Activated CD4-positive, alpha-beta T cell treated with anti-CD3 and anti-CD28 coated beads for 36 hours (primary cell): Measurements from ENCODE around the gene MAST4. TPM values are rescaled to one million over a fixed set of nuclear protein-coding genes. Genes with fewer than 3 reads are reported as not detected.

Source experiments
- ATAC-seq: fragments of 200-7000 bp; cut with Tn5 transposase; one replicate; pipeline ENCODE4 v1.10.0; 2021; ENCODE audit warnings: mild to moderate bottlenecking, moderate library complexity
- CTCF ChIA-PET: fragments of 350-600 bp; sonication (Branson Sonifier 250); formaldehyde crosslinking; loops from one replicate; lab custom pipeline; 2021; ENCODE audit warnings: antibody characterized with exemption; lab: Charles Lee
- POLR2A ChIA-PET: fragments of 350-600 bp; sonication (Branson Sonifier 250); formaldehyde crosslinking; loops from one replicate; lab custom pipeline; 2021; ENCODE audit warnings: antibody characterized with exemption, inconsistent platforms; lab: Charles Lee
- DNase-seq: peaks from one replicate; pipeline ENCODE4 v3.0.0-alpha.2; 2020
- H3K27ac Mint-ChIP-seq: one replicate; pipeline ENCODE4 v1.8.0; 2021; ENCODE audit warnings: mixed read lengths
- H3K27me3 Mint-ChIP-seq: one replicate; pipeline ENCODE4 v1.8.0; 2021; ENCODE audit warnings: mixed read lengths
- H3K36me3 Mint-ChIP-seq: one replicate; pipeline ENCODE4 v1.8.0; 2021; ENCODE audit warnings: low read depth, mixed read lengths
- H3K4me1 Mint-ChIP-seq: one replicate; pipeline ENCODE4 v1.8.0; 2021; ENCODE audit warnings: mixed read lengths
- H3K4me3 Mint-ChIP-seq: one replicate; pipeline ENCODE4 v1.8.0; 2021; ENCODE audit warnings: mild to moderate bottlenecking, moderate library complexity, mixed read lengths
- H3K9me3 Mint-ChIP-seq: one replicate; pipeline ENCODE4 v1.8.0; 2021; ENCODE audit warnings: low read depth, mixed read lengths
- intact Hi-C, 2 experiments: fragments of 100-400 bp; cut with DNase I in 1 of 2; cut with micrococcal nuclease in 1 of 2; formaldehyde crosslinking; loops; one replicate each; pipeline versions ENCODE4 v1.14.2 to v1.15.1; 2022 to 2024; cut with DNase I, micrococcal nuclease
- total RNA-seq, 2 experiments: library from RNA; stranded (reverse); gene quantifications; one replicate each; pipeline ENCODE4 v1.2.3, GENCODE V29; 2021

The MAST4 gene
- total RNA-seq, 2 experiments from 2014 or later, result 19.2 to 26.7 TPM

- DNase-seq (no peak), ATAC-seq (no peak)
- Mint-ChIP-seq H3K9me3 (no peaks in the 10 kb centered on the region), H3K27ac (no peak overlapping the region), H3K27me3 (no peaks in the 10 kb centered on the region), H3K4me1 (no peaks in the 10 kb centered on the region), H3K36me3 (no peaks in the 10 kb centered on the region), H3K4me3 (no peak overlapping the region)
- ChIA-PET CTCF (interaction anchor here (0.9 to 1.8 kb wide), 2 partner anchors 12 to 17 kb away, joined by 3 to 8 read pairs; no protein-coding TSS in a partner anchor), POLR2A (no interaction called here)
- intact Hi-C loops, result no loop called here
These were observed 398.6 kb downstream of the MAST4 start for GRCh38 chr5:66994790-66995189.

- H3K27me3 Mint-ChIP-seq, result no peaks in the 10 kb centered on the region
- H3K27ac Mint-ChIP-seq, result no peak overlapping the region
- no peaks in the 10 kb centered on the region for H3K9me3 Mint-ChIP-seq
- CTCF ChIA-PET, result interaction anchor here (0.7 to 2.2 kb wide), 4 partner anchors 13 to 163 kb away, joined by 3 to 6 read pairs (median 4); no protein-coding TSS in a partner anchor
- peaks cover 2% of the 10 kb centered on the region for H3K36me3 Mint-ChIP-seq
- ATAC-seq, result no peak
- H3K4me1 Mint-ChIP-seq, result peaks cover 28% of the 10 kb centered on the region
- intact Hi-C loops, result loop anchor here (5.0 to 10.0 kb wide), 5 partner anchors 161 to 1274 kb away; partner anchors contain the start of genes PIK3R1 (in 1 of the 2) and SREK1 (in 1 of the 2)
- POLR2A ChIA-PET, result interaction anchor here (0.6 kb wide), 1 partner anchor 22 kb away, joined by 6 read pairs; no protein-coding TSS in a partner anchor
- H3K4me3 Mint-ChIP-seq, result no peak overlapping the region
- DNase-seq, result no peak
These were observed 404.7 kb downstream of the MAST4 start for GRCh38 chr5:67000794-67001475.

DNA sequence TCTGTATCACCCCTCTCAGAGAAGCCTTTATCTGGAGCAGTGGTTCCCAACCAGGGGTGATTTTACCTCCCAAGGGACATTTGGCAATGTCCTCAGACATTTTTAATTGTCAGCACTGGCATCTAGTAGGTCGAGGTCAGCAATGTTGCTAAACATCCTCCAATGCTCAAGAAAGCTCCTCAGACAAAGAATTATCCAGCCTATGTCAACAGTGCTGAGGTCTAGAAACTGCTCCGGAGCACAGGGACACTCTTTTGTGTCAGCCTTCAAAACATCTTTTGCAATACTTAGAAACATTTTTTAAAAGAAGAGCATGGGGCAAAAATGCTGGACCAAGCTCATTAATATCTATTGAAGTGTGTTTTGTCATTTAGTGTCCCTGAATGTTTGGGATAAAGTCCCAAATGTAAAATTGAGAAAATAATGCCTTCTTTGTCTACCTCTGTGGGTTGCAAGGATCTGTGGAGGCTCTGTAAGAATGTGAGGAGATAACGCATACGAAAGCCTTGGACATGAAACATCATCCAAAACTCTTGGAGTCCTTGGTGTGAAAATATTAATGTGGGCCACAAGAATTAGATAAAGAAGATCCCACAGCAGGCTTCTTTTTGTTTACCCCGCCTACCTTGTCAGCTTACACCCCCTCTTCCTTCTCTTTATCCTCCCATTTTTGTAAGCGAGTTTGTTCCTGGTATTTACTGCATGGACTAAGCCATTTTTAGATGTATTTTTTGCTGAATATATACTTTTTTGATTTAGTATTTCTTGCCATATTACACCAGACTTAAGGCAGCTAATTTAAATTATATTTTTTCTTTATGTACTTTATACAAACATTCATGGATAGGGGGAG, 406.9 kb downstream of the MAST4 start:
- H3K27ac Mint-ChIP-seq, result peak overlapping the region; percentile 6
- ChIA-PET POLR2A (no interaction called here), CTCF (interaction anchor here (1.2 to 2.2 kb wide), 3 partner anchors 14 to 25 kb away, joined by 3 to 6 read pairs (median 3); no protein-coding TSS in a partner anchor)
- intact Hi-C loops, result loop anchor here (5.0 to 10.0 kb wide), 5 partner anchors 159 to 1272 kb away; partner anchors contain the start of genes PIK3R1 (in 1 of the 2) and SREK1 (in 1 of the 2)
- DNase-seq (no peak), ATAC-seq (no peak)
- H3K36me3 Mint-ChIP-seq, result peaks cover 2% of the 10 kb centered on the region
- H3K27me3 Mint-ChIP-seq, result no peaks in the 10 kb centered on the region
- H3K4me1 Mint-ChIP-seq, result peaks cover 49% of the 10 kb centered on the region
- no peaks in the 10 kb centered on the region for H3K9me3 Mint-ChIP-seq
- H3K4me3 Mint-ChIP-seq, result no peak overlapping the region

DNA sequence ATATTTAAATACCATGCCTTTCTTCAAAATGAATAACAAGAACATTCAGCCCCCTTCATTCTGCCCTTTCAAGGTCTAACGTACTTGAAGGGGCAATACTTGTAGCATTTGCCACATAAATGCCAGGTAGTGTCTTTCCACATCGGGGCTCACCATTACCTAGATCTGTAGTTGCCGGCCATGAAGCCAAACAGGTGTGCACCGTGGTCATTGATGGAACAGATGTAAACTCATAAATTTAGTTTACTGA, 407.4 kb downstream of the MAST4 start:
- Mint-ChIP-seq H3K4me3 (peak overlapping the region; percentile 94), H3K4me1 (peaks cover 55% of the 10 kb centered on the region), H3K36me3 (peaks cover 2% of the 10 kb centered on the region), H3K9me3 (no peaks in the 10 kb centered on the region), H3K27ac (peak overlapping the region; percentile 61), H3K27me3 (no peaks in the 10 kb centered on the region)
- CTCF ChIA-PET, result interaction anchor here (1.3 kb wide), 1 partner anchor 25 kb away, joined by 3 read pairs; no protein-coding TSS in a partner anchor
- intact Hi-C loops, result loop anchor here (5.0 to 10.0 kb wide), 5 partner anchors 159 to 1271 kb away; partner anchors contain the start of genes PIK3R1 (in 1 of the 2) and SREK1 (in 1 of the 2)
- POLR2A ChIA-PET, result no interaction called here
- DNase-seq, result no peak
- ATAC-seq, result no peak

- DNase-seq, result peak; percentile 94
- ChIA-PET POLR2A (interaction anchor here (1.0 kb wide), 2 partner anchors 202 to 206 kb away, joined by 3 to 7 read pairs; no protein-coding TSS in a partner anchor), CTCF (interaction anchor here (1.1 to 1.3 kb wide), 3 partner anchors 9 to 203 kb away, joined by 3 to 6 read pairs (median 4); no protein-coding TSS in a partner anchor)
- Mint-ChIP-seq H3K36me3 (peaks cover 2% of the 10 kb centered on the region), H3K27me3 (no peaks in the 10 kb centered on the region), H3K9me3 (no peaks in the 10 kb centered on the region), H3K4me3 (peak overlapping the region; percentile 94), H3K27ac (peak overlapping the region; percentile 97), H3K4me1 (peaks cover 60% of the 10 kb centered on the region)
- ATAC-seq, result peak; percentile 78
- intact Hi-C loops, result loop anchor here (1.0 to 10.0 kb wide), 15 partner anchors 8 to 1271 kb away; partner anchors contain the start of genes PIK3R1 (in 1 of the 2) and SREK1 (in 1 of the 2)
These were observed 407.9 kb downstream of the MAST4 start for GRCh38 chr5:67003935-67004729.

GRCh38 chr5:67004730-67005350, 408.6 kb downstream of the MAST4 start:
- ChIA-PET POLR2A (interaction anchor here (0.7 to 1.0 kb wide), 3 partner anchors 60 to 206 kb away, joined by 3 to 7 read pairs (median 3); no protein-coding TSS in a partner anchor), CTCF (interaction anchor here (1.1 to 1.6 kb wide), 6 partner anchors 8 to 202 kb away, joined by 3 to 6 read pairs (median 4); no protein-coding TSS in a partner anchor)
- H3K27ac Mint-ChIP-seq, result peak overlapping the region; percentile 97
- H3K9me3 Mint-ChIP-seq, result no peaks in the 10 kb centered on the region
- H3K36me3 Mint-ChIP-seq, result peaks cover 2% of the 10 kb centered on the region
- H3K4me3 Mint-ChIP-seq, result peak overlapping the region; percentile 94
- intact Hi-C loops, result loop anchor here (1.0 to 10.0 kb wide), 15 partner anchors 7 to 1270 kb away; partner anchors contain the start of genes PIK3R1 (in 1 of the 2) and SREK1 (in 1 of the 2)
- DNase-seq, result no peak
- H3K27me3 Mint-ChIP-seq, result no peaks in the 10 kb centered on the region
- peaks cover 67% of the 10 kb centered on the region for H3K4me1 Mint-ChIP-seq
- no peak for ATAC-seq

DNA sequence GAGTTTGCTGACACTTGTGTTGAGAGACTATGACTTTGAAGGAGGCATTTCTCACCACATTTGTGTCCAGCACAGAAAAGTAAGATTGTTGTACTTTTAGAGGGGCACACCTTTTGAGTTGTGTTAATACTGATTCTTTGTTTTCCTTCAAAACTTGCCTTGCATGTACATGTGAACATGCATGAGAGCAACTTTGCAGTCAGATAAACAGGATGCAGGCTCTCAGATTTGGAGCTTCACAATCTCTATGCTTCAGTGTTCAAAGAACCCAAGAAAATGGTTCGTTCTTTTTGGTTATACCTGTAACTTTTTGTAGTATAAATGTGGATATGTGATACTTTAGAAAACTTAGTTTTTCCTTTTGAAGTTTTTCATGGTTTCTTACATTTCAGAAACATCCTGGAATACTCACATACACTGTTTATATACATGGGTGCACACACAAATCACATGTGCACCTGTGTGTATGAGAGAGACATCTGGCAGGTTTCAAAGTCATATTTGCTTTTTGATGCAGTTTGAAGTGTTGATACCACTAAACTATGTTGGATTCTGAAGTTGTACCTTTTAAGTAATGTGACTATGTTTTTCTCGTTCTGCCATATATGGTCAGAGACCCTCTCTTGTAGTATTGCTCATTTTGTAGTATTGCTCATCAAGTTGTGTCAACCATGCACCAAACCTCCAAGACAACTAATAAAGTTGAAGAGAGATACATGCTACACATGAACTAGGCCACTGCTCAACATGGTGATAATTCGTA, 409.7 kb downstream of the MAST4 start:
- ATAC-seq (peak; percentile 21), DNase-seq (no peak)
- H3K36me3 Mint-ChIP-seq, result peaks cover 2% of the 10 kb centered on the region
- peak overlapping the region; percentile 97 for H3K27ac Mint-ChIP-seq
- H3K4me1 Mint-ChIP-seq, result peaks cover 78% of the 10 kb centered on the region
- H3K4me3 Mint-ChIP-seq, result peak overlapping the region; percentile 94
- POLR2A ChIA-PET, result no interaction called here
- intact Hi-C loops, result loop anchor here (2.0 to 10.0 kb wide), 8 partner anchors 15 to 1269 kb away; partner anchors contain the start of genes PIK3R1 (in 1 of the 2) and SREK1 (in 1 of the 2)
- no peaks in the 10 kb centered on the region for H3K27me3 Mint-ChIP-seq
- no peaks in the 10 kb centered on the region for H3K9me3 Mint-ChIP-seq
- CTCF ChIA-PET, result interaction anchor here (0.6 to 1.6 kb wide), 6 partner anchors 9 to 204 kb away, joined by 3 to 4 read pairs (median 3); no protein-coding TSS in a partner anchor

DNA sequence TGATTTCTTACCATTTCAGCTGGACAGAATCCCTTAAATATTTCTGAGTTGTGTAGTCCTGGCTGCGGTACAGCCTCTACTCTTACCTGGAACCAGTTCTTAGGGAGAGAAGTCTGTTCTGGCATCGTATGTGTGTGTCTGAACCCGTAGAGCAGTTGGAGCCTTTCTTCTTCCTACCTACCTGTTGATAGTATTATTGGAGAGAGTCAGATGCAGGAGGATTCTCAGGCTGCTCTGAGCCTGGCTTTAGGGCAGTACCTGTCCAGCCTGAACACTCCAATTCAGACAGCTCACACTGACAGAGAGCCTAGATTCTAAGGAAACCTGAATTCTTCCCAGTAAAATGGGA, 410.3 kb downstream of the MAST4 start:
- ChIA-PET CTCF (interaction anchor here (1.6 kb wide), 1 partner anchor 59 kb away, joined by 3 read pairs; no protein-coding TSS in a partner anchor), POLR2A (no interaction called here)
- ATAC-seq (no peak), DNase-seq (no peak)
- H3K27ac Mint-ChIP-seq, result peak overlapping the region; percentile 97
- H3K9me3 Mint-ChIP-seq, result no peaks in the 10 kb centered on the region
- peak overlapping the region; percentile 94 for H3K4me3 Mint-ChIP-seq
- H3K4me1 Mint-ChIP-seq, result peaks cover 83% of the 10 kb centered on the region
- H3K36me3 Mint-ChIP-seq, result peaks cover 2% of the 10 kb centered on the region
- no peaks in the 10 kb centered on the region for H3K27me3 Mint-ChIP-seq
- intact Hi-C loops, result loop anchor here in 1 of 2 experiments (10.0 kb wide), 4 partner anchors 452 to 1268 kb away; partner anchors contain the start of genes PIK3R1 and SREK1

- H3K27ac Mint-ChIP-seq, result peak overlapping the region; percentile 93
- intact Hi-C loops, result loop anchor here in 1 of 2 experiments (10.0 kb wide), 4 partner anchors 454 to 1266 kb away; partner anchors contain the start of genes PIK3R1 and SREK1
These were observed 412.8 kb downstream of the MAST4 start for GRCh38 chr5:67009028-67009427.

More at GRCh38 chr5:67009028-67009427, 412.8 kb downstream of the MAST4 start:
- ATAC-seq (no peak), DNase-seq (no peak)
- Mint-ChIP-seq H3K9me3 (no peaks in the 10 kb centered on the region), H3K27me3 (no peaks in the 10 kb centered on the region), H3K36me3 (peaks cover 2% of the 10 kb centered on the region), H3K4me3 (no peak overlapping the region), H3K4me1 (peaks cover 85% of the 10 kb centered on the region)
- CTCF ChIA-PET, result no interaction called here
- POLR2A ChIA-PET, result no interaction called here
